IMR-90 (cell line): ENCODE results near the gene GPC4. TPM values are rescaled to one million over a fixed set of nuclear protein-coding genes. Genes with fewer than 3 reads are reported as not detected.

Experiments
- ATAC-seq: fragments of 200-7000 bp; cut with Tn5 transposase; 2 replicates; pipeline ENCODE4 v1.9.1; 2020; ENCODE audit warnings: low read depth, mild to moderate bottlenecking, moderate library complexity
- BruUV-seq: library from RNA; stranded (reverse); fragments of 400-500 nt; replicated peaks from 2 replicates; lab custom pipeline; 2021; lab: Mats Ljungman, UMichigan
- CTCF ChIA-PET: fragments of 300-600 bp; formaldehyde crosslinking; extraction: SDS; loops from one replicate; lab custom pipeline; 2021; ENCODE audit warnings: antibody characterized with exemption; lab: Yijun Ruan, JAX
- POLR2A ChIA-PET: fragments of 300-600 bp; sonication (Branson Sonifier 250); formaldehyde crosslinking; loops from one replicate; lab custom pipeline; 2022; ENCODE audit warnings: antibody characterized with exemption; ENCODE audit not compliant: unreplicated experiment; lab: Charles Lee
- DNase-seq: peaks from one replicate; pipeline ENCODE4 v3.0.0; 2013
- H2AFZ ChIP-seq: replicated peaks from 2 replicates; pipeline ENCODE3; 2013; ENCODE audit warnings: low read length, mild to moderate bottlenecking; ENCODE audit not compliant: poor library complexity
- H2AK5ac ChIP-seq: 2 replicates; pipeline ENCODE4 v1.6.1; 2013; ENCODE audit warnings: low read depth, low read length, inconsistent platforms
- H2AK9ac ChIP-seq: replicated peaks from 2 replicates; pipeline ENCODE3; 2013; ENCODE audit warnings: mild to moderate bottlenecking, low read depth, low read length, moderate library complexity; ENCODE audit not compliant: poor library complexity
- H2BK120ac ChIP-seq: 2 replicates; pipeline ENCODE4 v1.6.1; 2013; ENCODE audit warnings: low read depth, low read length, inconsistent platforms
- H2BK15ac ChIP-seq: 3 replicates; pipeline ENCODE4 v1.6.1; 2013; ENCODE audit warnings: low read depth, low read length, inconsistent platforms
- H2BK20ac ChIP-seq: 2 replicates; pipeline ENCODE4 v1.6.1; 2013; ENCODE audit warnings: low read depth, mild to moderate bottlenecking, inconsistent platforms, low read length, moderate library complexity
- H2BK5ac ChIP-seq: 2 replicates; pipeline ENCODE4 v1.6.1; 2013; ENCODE audit warnings: mild to moderate bottlenecking, low read depth, low read length, inconsistent platforms; ENCODE audit not compliant: poor library complexity, severe bottlenecking
- H3K14ac ChIP-seq: replicated peaks from 2 replicates; pipeline ENCODE4 v1.6.1; 2013; ENCODE audit warnings: low read depth, low read length, inconsistent platforms
- H3K18ac ChIP-seq: 2 replicates; pipeline ENCODE4 v1.6.1; 2013; ENCODE audit warnings: low read depth, low read length, control low read depth
- H3K23ac ChIP-seq: 2 replicates; pipeline ENCODE4 v1.6.1; 2013; ENCODE audit warnings: low read depth, low read length, inconsistent platforms
- H3K27ac ChIP-seq: 2 replicates; pipeline ENCODE4 v1.5.1; 2013; ENCODE audit warnings: mild to moderate bottlenecking, control low read depth, low read length; ENCODE audit not compliant: insufficient read depth
- H3K27me3 ChIP-seq: 2 replicates; pipeline ENCODE4 v1.6.1; 2013; ENCODE audit warnings: low read length; ENCODE audit not compliant: control insufficient read depth, insufficient read depth
- H3K36me3 ChIP-seq: 2 replicates; pipeline ENCODE4 v1.6.1; 2013; ENCODE audit warnings: low read length, mixed read lengths; ENCODE audit not compliant: control insufficient read depth, insufficient read depth
- H3K4ac ChIP-seq: 2 replicates; pipeline ENCODE4 v1.6.1; 2013; ENCODE audit warnings: low read depth, low read length, inconsistent platforms
- H3K4me1 ChIP-seq: 2 replicates; pipeline ENCODE4 v1.6.1; 2013; ENCODE audit warnings: low read length, mixed read lengths; ENCODE audit not compliant: control insufficient read depth, insufficient read depth
- H3K4me2 ChIP-seq: 2 replicates; pipeline ENCODE4 v1.6.1; 2013; ENCODE audit warnings: low read depth, mild to moderate bottlenecking, control low read depth, low read length, moderate library complexity
- H3K4me3 ChIP-seq: 2 replicates; pipeline ENCODE4 v1.5.1; 2013; ENCODE audit warnings: low read depth, mild to moderate bottlenecking, control low read depth, low read length, moderate library complexity; ENCODE audit not compliant: insufficient read depth
- H3K56ac ChIP-seq: 2 replicates; pipeline ENCODE4 v1.6.1; 2013; ENCODE audit warnings: low read length, inconsistent platforms; ENCODE audit not compliant: insufficient read depth; ENCODE audit errors: extremely low read depth
- H3K79me1 ChIP-seq, 2 experiments: 2 replicates each; pipeline ENCODE4 v1.6.1; 2013; ENCODE audit warnings: low read length in 2 of 2, inconsistent platforms in 1 of 2, low read depth in 1 of 2
- H3K9ac ChIP-seq: 2 replicates; pipeline ENCODE4 v1.6.1; 2013; ENCODE audit warnings: low read depth, low read length, control low read depth
- H3K9me1 ChIP-seq: 2 replicates; pipeline ENCODE4 v1.6.1; 2013; ENCODE audit warnings: low read length, inconsistent platforms; ENCODE audit not compliant: insufficient read depth
- H3K9me3 ChIP-seq: 2 replicates; pipeline ENCODE4 v1.6.1; 2013; ENCODE audit warnings: low read length; ENCODE audit not compliant: control insufficient read depth, insufficient read depth
- H4K20me1 ChIP-seq: 2 replicates; pipeline ENCODE4 v1.6.1; 2013; ENCODE audit warnings: low read length, inconsistent platforms; ENCODE audit not compliant: insufficient read depth
- H4K5ac ChIP-seq: 2 replicates; pipeline ENCODE4 v1.6.1; 2013; ENCODE audit warnings: mild to moderate bottlenecking, low read depth, low read length, control low read depth
- H4K8ac ChIP-seq, 2 experiments: 2 replicates each; pipeline ENCODE4 v1.6.1; 2013; ENCODE audit warnings: low read depth in 2 of 2, low read length in 2 of 2, control low read depth in 1 of 2, inconsistent platforms in 1 of 2
- H4K91ac ChIP-seq: 2 replicates; pipeline ENCODE4 v1.6.1; 2013; ENCODE audit warnings: low read depth, low read length, inconsistent platforms; ENCODE audit not compliant: insufficient read depth
- CTCF ChIP-seq: conservative IDR thresholded peaks from 2 replicates; pipeline ENCODE4 v1.5.1; 2012; ENCODE audit warnings: mild to moderate bottlenecking, low read depth, low read length, improper control_type of control experiment
- MAFK ChIP-seq: IDR thresholded peaks from 2 replicates; pipeline ENCODE4 v1.6.1; 2012; ENCODE audit warnings: low read depth, low read length, improper control_type of control experiment
- MAZ ChIP-seq: IDR thresholded peaks from 2 replicates; pipeline ENCODE4 v1.6.1; 2012; ENCODE audit warnings: low read depth, mild to moderate bottlenecking, low read length, improper control_type of control experiment, moderate library complexity, borderline replicate concordance
- MXI1 ChIP-seq: IDR thresholded peaks from 2 replicates; pipeline ENCODE4 v1.6.1; 2012; ENCODE audit warnings: low read depth, mild to moderate bottlenecking, low read length, moderate library complexity, borderline replicate concordance
- RAD21 ChIP-seq: IDR thresholded peaks from 2 replicates; pipeline ENCODE4 v1.6.1; 2012; ENCODE audit warnings: low read length, improper control_type of control experiment
- RFX5 ChIP-seq: IDR thresholded peaks from 2 replicates; pipeline ENCODE4 v1.8.0; 2012; ENCODE audit warnings: low read depth, mild to moderate bottlenecking, low read length, moderate library complexity
- USF2 ChIP-seq: fragments of 150-350 bp; IDR thresholded peaks from 2 replicates; pipeline ENCODE4 v1.6.1; 2017; ENCODE audit warnings: mild to moderate bottlenecking, antibody characterized with exemption, low read length, low read depth
- WGBS, 2 experiments: methylation state at CpG; one replicate each; pipeline versions ENCODE4 v1.1.5 to v1.1.7; 2013; ENCODE audit warnings: missing lambda C conversion rate in 2 of 2; ENCODE audit not compliant: insufficient read length in 1 of 2; ENCODE audit errors: extremely low coverage in 2 of 2; 5-methylcytosine and 5-hydroxymethylcytosine counted together
- dilution Hi-C: fragments of 300-500 bp; cut with HindIII; formaldehyde crosslinking; loops from one replicate; pipeline ENCODE4 v1.14.3; 2018; ENCODE audit warnings: low sequenced_read_pairs; ENCODE audit not compliant: unreplicated experiment
- in situ Hi-C: fragments of 300-500 bp; cut with MboI; formaldehyde crosslinking; loops from 3 replicates; pipeline ENCODE4 v1.14.3; 2019; ENCODE audit warnings: low sequenced_read_pairs, inconsistent platforms, mixed read lengths
- intact Hi-C: fragments of 100-400 bp; cut with micrococcal nuclease; formaldehyde crosslinking; loops from 2 replicates; pipeline ENCODE4 v1.10.0; 2022
- polyA plus RNA-seq, 3 experiments: library from polyadenylated mRNA; depleted of rRNA; stranded (reverse); fragments of >200 nt; gene quantifications; 2 replicates each; pipeline ENCODE4 v1.2.3, GENCODE V29; 2012; ENCODE audit warnings: low replicate concordance in 1 of 3
- total RNA-seq: library from RNA; depleted of rRNA; stranded (reverse); fragments of >200 nt; gene quantifications from 2 replicates; pipeline ENCODE4 v1.2.3, GENCODE V29; 2012

The GPC4 gene
- total and polyA plus RNA-seq, 2 of the 4 experiments (the other 2 are of a cell fraction), result 0.54 to 1.6 TPM

- intact Hi-C loops, result no loop called here
- Histone ChIP-seq H2AK5ac (no peak overlapping the region), H3K9ac (no peak overlapping the region), H2BK15ac (no peak overlapping the region), H3K9me1 (no peaks in the 10 kb centered on the region), H3K9me3 (no peaks in the 10 kb centered on the region), H4K8ac (no peak overlapping the region), H2BK120ac (no peak overlapping the region), H3K27me3 (peaks cover 3% of the 10 kb centered on the region; the same call in 1 of the 2 replicates), H3K4me3 (no peak overlapping the region), H3K36me3 (0 out of 2 replicates have a peak, but pooled peaks cover 1% of the 10 kb centered on the region), H3K4ac (no peak overlapping the region), H3K27ac (no peak overlapping the region), H3K79me1 (no peaks in the 10 kb centered on the region), H3K4me2 (no peak overlapping the region), H2AFZ (no peak overlapping the region), H2BK5ac (no peak overlapping the region), H3K23ac (no peak overlapping the region), H4K5ac (no peak overlapping the region), H4K20me1 (no peaks in the 10 kb centered on the region), H3K14ac (no peak overlapping the region), H3K18ac (no peak overlapping the region), H3K4me1 (no peaks in the 10 kb centered on the region; the same call in 1 of the 2 replicates), H2AK9ac (no peak overlapping the region), H4K91ac (no peak overlapping the region), H3K56ac (no peak overlapping the region), H2BK20ac (no peak overlapping the region)
- ATAC-seq, result no peak
- BruUV-seq, result no TSS peak
- no CpG with 5 or more reads among the region's 2 CpGs for WGBS, 2 experiments
- TF ChIP-seq MXI1 (no peak), MAZ (no peak), CTCF (no peak), MAFK (no peak), RFX5 (no peak), RAD21 (no peak), USF2 (no peak)
- dilution Hi-C loops, result no loop called here
- in situ Hi-C loops, result no loop called here
- DNase-seq, result no peak
- CTCF ChIA-PET, result no interaction called here
- POLR2A ChIA-PET, result no interaction called here
These were observed 91.9 kb downstream of the GPC4 start for GRCh38 chrX:133323431-133323830.
